GM21723 (cell line): ENCODE data around the gene ZNF326.
"Not testable (repeated sequence)": the region's sequence is repeated elsewhere in the genome, so short reads cannot be mapped to it uniquely, and the experiment has no call there.

ENCODE experiments used
- ATAC-seq: cut with Tn5 transposase; IDR thresholded peaks from one replicate; pipeline ENCODE4 v1.9.1; 2021; ENCODE audit warnings: mild to moderate bottlenecking, moderate library complexity; ENCODE audit not compliant: unreplicated experiment

The ZNF326 gene

DNA sequence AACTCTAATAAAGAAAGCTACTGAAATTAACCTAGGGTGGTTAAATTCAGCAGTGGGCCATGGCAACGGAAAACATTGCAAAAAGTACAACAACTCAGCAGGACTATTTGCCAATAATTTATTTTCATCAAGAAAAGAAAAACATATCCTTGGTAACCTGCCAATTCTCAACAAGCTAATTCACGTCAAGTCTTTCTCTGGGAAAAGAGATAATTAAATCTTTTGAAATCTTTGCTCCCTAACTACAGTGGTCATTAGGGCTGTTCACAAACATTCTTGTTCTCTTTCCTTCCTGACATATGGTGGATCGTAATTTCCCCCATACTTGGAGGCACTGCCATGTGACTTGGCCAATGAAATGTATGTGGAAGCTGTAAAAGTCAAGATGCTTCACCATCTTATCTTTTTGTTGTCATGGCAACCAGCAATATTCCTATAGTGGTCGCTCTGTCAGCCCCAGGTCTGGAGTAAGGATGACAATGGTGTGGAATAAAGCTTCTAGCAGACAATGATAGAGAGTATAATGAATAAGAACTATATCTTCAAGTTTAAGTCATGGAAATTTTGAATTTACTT, 29.6 kb upstream of the ZNF326 start:
- no peak for ATAC-seq

DNA sequence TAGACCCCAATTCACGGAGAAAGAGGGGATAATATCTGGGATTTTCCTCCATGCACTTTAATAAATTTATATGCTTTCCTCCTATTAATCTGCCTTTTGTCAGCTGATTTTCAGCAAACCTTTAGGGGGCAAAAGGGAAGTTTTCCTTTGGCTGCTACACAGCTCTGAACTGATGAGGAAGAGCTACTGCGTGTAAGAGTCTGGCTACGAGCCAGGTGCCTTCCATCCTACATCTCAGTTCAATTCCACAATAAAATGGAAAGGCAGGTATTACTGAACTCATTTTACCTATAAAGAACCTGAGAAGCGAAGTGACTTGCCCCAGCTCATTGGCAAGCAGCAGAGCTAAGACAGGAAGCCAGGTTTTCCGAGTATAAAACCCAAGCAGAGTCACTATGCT, 28.3 kb upstream of the ZNF326 start:
- ATAC-seq: no peak

DNA sequence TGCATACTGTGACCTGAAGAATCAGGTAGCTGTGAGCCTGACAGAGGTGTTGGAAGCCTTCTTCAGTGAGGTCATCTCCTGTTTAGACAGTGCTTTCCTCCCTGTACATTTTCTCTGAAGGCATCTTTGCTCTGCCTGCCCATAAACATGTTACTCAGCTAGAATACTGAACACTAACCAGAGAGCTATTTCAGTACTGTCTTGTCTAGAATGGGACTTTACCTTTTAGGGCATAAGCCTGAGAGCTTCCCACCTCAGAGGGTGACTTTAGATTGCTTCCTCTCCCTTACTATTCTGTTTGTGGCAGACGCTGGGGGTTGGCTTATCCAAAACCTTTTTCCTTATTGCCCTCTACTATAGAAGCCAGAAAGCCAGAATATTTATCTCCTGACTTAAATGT, 23.3 kb upstream of the ZNF326 start:
- peak; percentile 69 for ATAC-seq

DNA sequence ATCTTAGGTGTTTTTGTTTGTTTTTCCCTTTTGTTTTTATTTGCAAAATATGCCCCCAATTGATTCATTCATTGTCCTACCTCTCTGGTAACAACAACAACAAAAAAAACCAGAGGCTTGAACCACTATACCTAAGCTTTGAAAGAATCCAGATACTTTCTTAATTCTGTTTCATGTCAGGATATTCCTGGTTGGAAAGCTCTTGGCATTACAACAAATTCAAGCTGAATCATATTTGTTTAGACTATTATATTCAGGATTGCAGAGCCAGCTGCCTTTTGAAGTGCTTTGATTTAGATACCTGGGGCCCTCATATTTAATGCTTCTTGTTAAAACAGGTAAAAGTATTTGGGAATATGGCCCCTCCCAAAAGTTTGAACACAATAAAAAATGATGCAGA, 22.9 kb upstream of the ZNF326 start:
- ATAC-seq: no peak

DNA sequence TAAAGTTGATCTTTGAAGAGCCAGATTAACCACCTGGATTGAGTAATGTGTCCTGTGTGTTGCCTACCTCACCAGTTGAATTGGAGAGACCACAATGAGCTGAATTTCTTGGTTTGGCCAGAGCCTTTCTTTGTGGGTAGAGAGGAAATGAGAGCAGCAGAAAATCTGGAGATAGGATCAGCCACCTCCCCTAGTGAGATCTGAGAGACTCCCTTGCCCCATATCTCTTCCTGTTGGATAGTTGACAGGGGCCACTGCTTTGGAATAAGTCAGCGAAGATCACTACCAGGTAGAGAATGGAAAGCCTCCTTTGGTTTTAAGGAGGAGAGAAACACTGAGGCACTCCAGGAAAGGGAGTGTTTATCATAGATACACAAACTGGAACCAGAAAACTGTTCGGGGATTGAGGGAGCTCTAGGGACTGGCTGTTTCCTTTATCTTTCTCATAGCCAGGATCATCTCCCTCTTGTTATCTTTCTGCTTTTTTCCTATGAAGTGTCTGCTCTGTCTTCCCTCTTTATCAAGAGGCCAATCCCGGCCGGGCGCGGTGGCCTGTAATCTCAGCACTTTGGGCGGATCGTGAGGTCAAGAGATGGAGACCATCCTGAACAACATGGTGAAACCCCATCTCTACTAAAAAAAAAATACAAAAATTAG, 21.3 kb upstream of the ZNF326 start:
- no peak for ATAC-seq

DNA sequence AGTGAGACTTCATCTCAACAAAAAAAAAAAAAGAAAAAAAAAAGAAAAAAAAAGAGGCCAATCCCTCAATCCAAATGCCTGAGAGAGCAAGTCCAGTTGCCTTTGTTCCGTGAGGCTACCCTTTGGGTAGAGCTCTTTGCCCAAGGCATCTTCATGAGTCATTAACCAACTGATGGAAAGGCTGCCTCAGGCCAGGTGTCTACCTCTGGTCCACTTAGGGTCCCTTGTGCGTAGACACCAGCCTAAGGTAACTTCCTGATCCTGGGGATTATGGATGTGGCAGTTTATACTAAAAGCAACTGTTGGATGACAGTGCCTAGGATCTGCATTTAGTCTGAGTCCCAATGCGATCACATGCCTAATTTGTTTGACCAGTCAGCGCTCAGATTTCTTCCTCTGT, 20.7 kb upstream of the ZNF326 start:
- no peak for ATAC-seq

DNA sequence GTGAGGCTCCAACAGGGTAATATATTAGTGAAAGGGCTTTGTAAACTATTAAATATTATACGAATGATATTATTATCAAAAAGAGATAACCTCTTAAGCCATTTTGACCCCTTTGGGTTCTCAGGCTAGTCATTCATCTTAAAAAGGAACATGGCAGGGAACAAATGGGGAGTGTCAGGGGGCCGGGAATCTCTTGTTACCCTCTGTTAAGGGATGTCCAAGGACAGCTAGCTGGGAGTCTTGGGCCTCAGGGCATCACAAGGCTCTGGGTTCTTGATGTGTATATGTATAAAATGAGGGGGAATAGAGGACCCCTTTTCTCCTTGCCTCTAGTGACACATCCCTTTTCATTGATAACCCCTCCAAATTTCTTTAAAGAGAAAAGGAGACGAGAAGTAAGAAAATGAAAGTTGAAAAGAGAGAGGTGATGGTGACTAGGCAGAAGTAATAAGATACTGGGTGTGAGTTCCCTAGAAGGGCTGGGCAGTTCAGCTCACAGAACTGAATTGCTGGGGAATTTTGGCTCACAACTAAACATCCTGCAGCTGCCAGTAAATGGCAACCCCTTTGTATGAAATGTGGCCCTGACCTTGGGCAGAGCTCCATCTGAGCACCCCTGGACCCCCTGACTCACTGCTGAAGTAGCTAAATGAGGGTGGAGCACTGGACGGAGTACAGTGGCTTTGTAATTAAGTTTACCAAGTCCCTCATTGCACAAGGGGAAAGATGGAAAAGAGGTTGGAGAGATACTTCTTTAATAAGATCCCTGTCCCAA, 20.0 kb upstream of the ZNF326 start:
- no peak for ATAC-seq

DNA sequence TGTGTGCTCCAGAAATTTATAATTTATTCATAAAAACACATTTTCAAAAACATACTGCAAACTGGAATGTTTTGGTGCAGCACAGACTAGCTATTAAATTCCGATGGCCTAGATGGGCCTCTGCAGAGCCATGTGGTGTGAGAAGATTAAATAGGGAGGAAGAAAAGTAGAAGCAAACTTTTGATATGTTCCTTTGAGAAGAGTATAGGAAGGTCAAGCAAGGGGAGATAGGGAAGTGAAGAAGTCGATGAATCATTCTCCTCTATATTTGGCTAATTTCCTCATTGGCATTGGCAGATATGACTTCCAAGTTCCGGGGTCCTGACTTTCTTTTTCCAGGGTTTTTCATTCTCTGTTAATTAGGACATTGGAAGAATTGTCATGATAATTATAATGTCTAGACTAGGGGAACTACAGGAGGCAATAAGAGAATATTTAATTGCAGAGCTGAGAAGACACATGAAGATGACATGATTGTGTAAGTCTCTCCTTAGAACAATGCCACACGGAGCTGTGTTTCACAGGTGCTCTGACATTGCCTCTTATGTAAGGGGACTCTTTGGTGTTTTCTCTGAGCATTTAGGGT, 19.3 kb upstream of the ZNF326 start:
- no peak for ATAC-seq

DNA sequence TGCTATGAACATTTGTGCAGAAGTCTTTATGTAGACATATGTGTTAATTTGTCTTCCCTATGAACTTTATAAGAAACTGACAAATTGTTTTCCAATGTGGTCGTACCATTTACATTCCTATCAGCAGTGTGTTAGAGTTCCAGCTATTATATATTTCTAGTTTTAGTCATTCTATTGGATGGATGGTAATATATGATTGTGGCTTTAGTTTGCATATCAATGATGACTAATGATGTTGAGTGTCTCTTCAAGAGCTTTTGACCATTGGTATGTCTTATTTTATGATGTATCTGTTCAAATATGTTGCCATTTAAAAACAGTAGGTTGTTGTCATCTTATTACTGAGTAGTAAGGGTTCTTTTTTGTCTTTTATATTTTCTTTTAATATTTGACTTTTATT, 16.2 kb upstream of the ZNF326 start:
- no peak for ATAC-seq

DNA sequence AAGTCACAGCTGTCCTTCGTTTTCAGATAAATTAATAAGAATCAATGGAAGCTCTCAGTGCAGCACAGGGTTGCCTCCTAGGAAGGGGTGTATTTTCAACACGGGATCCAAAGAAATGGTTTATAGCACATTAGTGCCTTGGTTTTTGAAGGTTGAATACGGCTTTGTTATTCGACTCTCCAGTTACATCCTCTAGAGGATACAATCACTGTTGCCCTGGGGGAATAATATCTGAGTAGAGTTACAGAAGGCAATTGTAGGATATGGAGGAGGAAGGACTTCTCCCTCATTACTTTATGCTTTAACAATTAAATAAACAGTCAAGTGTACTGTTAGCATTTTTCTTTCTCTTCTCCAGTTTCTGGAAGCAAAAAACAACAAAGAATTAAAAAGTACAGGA, 14.3 kb upstream of the ZNF326 start:
- ATAC-seq: no peak

DNA sequence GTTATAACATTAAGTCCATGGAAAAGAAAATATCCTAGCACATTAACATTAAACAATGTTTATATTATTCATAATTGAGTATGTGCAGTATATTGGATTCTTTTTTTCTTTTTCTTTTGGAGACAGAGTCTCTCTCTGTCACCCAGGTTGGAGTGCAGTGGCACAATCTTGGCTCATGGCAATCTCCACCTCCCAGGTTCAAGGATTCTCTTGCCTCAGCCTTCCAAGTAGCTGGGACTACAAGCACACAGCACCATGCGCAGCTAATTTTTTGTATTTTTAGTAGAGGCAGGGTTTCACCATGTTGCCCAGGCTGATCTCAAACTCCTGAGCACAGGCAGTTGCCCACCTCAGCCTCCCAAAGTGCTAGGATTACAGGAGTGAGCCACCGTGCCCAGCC, 12.1 kb upstream of the ZNF326 start:
- not testable (repeated sequence) for ATAC-seq

DNA sequence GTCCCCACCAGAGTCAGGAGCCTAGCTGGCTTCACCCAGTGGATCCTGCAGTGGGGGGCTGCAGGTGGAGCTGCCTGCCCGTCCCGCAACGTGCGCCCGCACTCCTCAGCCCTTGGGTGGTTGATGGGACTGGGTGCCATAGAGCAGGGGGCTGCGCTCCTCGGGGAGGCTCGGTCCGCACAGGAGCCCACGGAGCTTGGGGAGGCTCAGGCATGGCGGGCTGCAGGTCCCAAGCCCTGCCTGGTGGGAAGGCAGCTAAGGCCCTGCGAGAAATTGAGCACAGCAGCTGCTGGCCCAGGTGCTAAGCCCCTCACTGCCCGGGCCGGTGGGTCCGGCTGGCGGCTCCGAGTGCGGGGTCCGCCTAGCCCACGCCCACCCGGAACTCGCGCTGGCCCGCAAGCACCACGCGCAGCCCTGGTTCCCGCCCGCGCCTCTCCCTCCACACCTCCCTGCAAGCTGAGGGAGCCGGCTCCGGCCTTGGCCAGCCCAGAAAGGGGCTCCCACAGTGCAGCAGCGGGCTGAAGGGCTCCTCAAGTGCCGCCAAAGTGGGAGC, 10.3 kb upstream of the ZNF326 start:
- not testable (repeated sequence) for ATAC-seq

DNA sequence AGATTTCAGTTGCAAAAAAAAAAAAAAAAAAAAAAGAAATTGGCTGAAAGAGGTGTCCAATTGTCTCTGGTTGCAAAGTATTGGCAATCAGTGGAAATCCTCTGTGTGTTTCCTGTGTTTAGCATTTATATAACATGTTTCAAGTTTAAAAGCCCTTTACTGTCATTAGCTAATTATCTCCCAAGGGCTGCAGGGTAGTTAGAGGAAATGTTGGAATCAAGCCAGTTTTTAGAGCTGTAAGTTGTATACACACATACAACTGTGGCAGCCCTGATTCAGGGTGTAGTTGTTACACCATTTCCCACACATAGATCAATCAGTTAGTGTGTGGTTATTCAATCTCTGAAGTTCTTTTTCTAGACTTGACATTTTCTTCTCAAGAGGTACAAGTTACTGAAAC, 8.9 kb upstream of the ZNF326 start:
- ATAC-seq: no peak

DNA sequence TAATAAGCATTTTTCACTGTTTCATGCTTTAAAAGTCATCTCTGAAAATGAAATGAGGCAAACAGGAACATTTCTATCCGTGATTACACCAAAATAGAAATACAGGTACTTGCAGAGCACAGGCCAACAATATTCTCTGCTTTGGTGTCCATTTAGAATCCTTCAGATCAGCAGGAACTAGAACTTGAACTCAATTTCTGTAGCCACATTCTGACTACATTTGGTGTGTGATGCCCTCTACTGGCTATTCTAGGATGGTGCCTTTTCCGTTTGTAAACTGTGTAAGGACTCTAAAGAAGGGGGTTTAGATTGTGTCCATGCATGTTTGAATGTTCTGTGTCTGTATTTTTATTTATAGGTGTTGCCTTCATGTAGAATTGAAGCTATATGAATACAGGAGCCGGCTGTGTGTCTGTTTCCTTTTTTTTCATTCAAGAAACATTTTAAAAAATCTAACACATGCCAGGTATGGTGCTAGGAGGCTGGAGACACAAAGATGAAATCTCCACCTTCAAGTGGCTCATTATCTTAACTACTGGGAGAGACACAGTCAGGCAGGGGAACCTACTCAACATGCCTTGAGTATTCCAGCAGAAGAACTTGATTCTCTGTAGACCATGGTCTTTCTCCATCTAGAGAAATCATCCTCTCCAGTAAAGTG, 7.6 kb upstream of the ZNF326 start:
- peak; percentile 90 for ATAC-seq

DNA sequence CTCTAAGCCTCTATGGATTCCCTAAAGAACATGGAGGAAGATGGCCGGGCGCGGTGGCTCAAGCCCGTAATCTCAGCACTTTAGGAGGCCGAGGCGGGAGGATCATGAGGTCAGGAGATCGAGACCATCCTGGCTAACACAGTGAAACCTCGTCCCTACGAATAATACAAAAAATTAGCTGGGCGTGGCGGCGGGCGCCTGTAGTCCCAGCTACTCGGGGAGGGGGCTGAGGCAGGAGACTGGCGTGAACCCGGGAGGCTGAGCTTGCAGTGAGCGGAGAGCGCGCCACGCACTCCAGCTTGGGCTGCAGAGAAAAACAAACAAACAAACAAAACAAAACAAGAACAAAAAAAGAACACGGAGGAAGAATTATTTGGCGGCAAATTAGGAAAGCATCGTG, 5.8 kb upstream of the ZNF326 start:
- no peak for ATAC-seq

DNA sequence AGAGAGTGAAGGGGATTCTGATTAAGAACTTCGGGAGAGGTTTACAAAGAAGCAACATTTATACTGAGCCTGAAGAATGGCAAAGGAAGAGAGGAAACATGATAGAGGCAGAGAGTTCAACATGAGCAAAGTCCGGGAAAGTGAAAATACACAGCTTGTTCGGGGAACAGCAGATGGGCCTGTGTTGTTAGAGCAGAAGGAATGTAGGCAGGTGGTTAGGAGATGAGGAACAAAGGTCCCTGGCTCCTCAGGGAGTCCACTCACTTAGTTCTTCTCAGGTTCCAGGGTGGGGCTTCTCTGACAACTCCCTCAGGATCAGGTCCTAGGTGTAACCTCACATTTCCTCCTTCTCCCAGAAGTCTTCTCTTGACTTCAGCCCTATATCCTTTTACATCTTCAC, 5.1 kb upstream of the ZNF326 start:
- ATAC-seq: no peak

DNA sequence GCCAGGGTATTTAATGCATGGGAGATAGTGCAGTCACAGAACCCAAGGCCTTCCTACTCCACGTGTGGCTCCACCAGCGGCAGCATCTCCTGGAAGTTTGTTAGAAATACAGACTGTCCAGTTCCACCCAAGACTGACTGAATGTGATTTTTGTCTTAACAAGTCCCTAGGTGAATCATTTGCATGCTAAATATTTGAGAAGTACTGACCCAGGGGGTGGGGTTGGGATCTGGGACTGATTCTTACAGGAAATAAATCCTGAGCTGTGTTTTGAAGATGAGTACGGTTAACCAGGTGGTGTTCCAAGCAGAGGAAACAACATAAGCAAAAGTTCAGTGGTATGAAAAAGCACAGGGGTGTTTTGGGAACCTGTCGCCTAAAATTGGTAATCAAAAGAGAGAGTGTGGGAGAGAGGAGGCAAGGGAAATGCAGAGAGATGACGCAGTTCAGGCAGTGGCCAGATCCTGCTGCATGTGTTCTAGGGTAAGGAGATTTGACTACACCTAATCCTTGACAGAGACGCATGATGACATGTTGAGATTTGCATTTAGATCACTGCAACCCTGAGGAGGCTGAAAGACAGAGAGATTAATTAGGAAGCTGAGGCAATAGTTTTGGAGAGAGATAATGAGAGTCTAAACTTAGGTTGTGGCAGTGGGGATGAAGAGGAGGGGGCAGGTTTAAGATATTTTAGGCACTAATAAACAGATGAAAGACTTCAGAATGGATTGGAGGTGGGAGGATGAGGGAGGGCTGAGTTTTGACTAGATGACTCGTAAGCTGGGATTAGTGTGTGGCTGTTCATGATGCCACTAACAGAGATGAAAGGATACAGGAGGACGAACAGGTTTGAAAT, 3.7 kb upstream of the ZNF326 start:
- ATAC-seq: no peak

DNA sequence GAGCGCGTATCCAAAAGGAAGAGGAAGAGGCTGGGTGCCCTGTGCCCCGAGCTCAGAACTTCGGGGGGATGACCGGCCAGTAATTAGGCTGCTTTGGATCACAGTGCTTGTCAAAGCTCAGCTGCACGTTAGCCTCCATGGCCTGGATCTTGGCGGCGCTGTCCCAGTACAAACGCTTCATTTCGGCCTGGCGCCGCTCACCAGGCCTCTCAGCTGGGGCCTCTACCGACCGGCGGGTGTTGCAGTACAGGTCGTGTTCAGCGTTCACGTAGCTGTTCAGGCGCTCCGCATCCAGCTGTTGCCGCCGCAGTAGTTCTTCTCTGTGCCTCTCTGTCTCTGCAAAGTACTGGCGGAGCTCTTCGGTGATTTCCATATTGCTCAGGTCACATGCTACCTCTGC, 1.4 kb upstream of the ZNF326 start:
- ATAC-seq: no peak

DNA sequence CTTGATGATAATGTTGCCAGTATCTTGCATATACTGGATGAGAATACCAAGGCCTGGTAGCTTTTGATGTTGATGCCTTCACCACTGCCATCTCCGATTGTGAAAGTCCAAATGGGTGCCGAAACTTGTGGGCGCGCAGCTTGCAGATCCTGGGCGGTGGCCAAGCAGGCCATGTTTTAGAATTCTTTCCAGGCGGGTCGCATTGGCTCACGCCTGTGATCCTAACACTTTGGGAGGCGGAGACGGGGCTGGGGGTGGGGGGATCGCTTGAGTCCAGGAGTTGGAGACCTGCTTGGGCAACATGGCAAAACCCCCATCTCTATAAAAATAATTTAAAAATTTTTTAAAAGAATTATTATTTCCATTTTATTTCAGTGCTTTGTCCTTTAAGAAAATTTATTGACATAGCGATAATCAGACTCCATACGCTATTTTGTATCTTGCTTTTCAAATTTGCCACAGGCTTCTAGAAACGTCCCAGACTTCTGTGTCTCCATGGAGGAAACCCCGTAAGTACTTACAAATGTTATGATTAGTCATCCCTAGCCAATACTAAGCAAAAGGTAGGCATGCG, 592 bp upstream of the ZNF326 start:
- no peak for ATAC-seq
